Keratinocyte (primary cell): ENCODE measurements around the gene GRM7. TPM values are rescaled to one million over a fixed set of nuclear protein-coding genes. Genes with fewer than 3 reads are reported as not detected.

ENCODE experiments used
- DNase-seq: peaks from one replicate; pipeline ENCODE4 v3.0.0-alpha.2; 2011; ENCODE audit warnings: low read depth, missing footprints, low spot score
- FAIRE-seq: peaks from 2 replicates; lab custom pipeline; 2011; peaks lifted over from hg19 to GRCh38; lab: Jason Lieb, UNC
- H2AFZ ChIP-seq: 2 replicates; pipeline ENCODE4 v1.6.0; 2012; ENCODE audit warnings: low read length, control low read depth, inconsistent platforms; ENCODE audit not compliant: control insufficient read depth
- H3K27ac ChIP-seq: 2 replicates; pipeline ENCODE4 v1.5.1; 2011; ENCODE audit warnings: low read length; ENCODE audit not compliant: control insufficient read depth, insufficient read depth
- H3K27me3 ChIP-seq: 3 replicates; pipeline ENCODE4 v1.6.0; 2011; ENCODE audit warnings: low read length; ENCODE audit not compliant: control insufficient read depth, insufficient read depth; ENCODE audit errors: extremely low read depth
- H3K36me3 ChIP-seq, 2 experiments: 2 replicates in 1 of 2; 3 replicates in 1 of 2; pipeline ENCODE4 v1.5.1; 2011; ENCODE audit warnings: low read length in 2 of 2, mild to moderate bottlenecking in 1 of 2; ENCODE audit not compliant: control insufficient read depth in 2 of 2, insufficient read depth in 2 of 2; ENCODE audit errors: extremely low read depth in 1 of 2
- H3K4me1 ChIP-seq: 3 replicates; pipeline ENCODE4 v1.5.1; 2011; ENCODE audit warnings: low read length; ENCODE audit not compliant: control insufficient read depth, insufficient read depth; ENCODE audit errors: extremely low read depth
- H3K4me2 ChIP-seq: 3 replicates; pipeline ENCODE4 v1.6.0; 2011; ENCODE audit warnings: low read depth, low read length; ENCODE audit not compliant: control insufficient read depth, insufficient read depth; ENCODE audit errors: extremely low read depth
- H3K4me3 ChIP-seq, 3 experiments: fragments of 200-600 bp in 1 of 3; sonication (generic) in 1 of 3; 2 replicates in 2 of 3; 3 replicates in 1 of 3; pipeline ENCODE4 v1.5.1; 2011 to 2016; ENCODE audit warnings: low read length in 3 of 3, mild to moderate bottlenecking in 3 of 3, control low read depth in 2 of 3, inconsistent platforms in 1 of 3, low read depth in 1 of 3, mixed read lengths in 1 of 3, mixed run types in 1 of 3, moderate library complexity in 1 of 3; ENCODE audit not compliant: control insufficient read depth in 2 of 3, insufficient read depth in 2 of 3; ENCODE audit errors: extremely low read depth in 1 of 3
- H3K79me2 ChIP-seq: 2 replicates; pipeline ENCODE4 v1.6.0; 2012; ENCODE audit warnings: low read length; ENCODE audit not compliant: control insufficient read depth, insufficient read depth
- H3K9ac ChIP-seq: 3 replicates; pipeline ENCODE4 v1.6.0; 2011; ENCODE audit warnings: low read length; ENCODE audit not compliant: control insufficient read depth, insufficient read depth; ENCODE audit errors: extremely low read depth
- H3K9me1 ChIP-seq: 3 replicates; pipeline ENCODE4 v1.6.0; 2011; ENCODE audit warnings: low read length; ENCODE audit not compliant: control insufficient read depth, insufficient read depth; ENCODE audit errors: extremely low read depth
- H3K9me3 ChIP-seq: 2 replicates; pipeline ENCODE4 v1.5.1; 2012; ENCODE audit warnings: low read depth, low read length; ENCODE audit not compliant: control insufficient read depth
- H4K20me1 ChIP-seq: 3 replicates; pipeline ENCODE4 v1.6.0; 2011; ENCODE audit warnings: low read length; ENCODE audit not compliant: control insufficient read depth, insufficient read depth; ENCODE audit errors: extremely low read depth
- CTCF ChIP-seq, 3 experiments: IDR thresholded peaks in 1 of 3; conservative IDR thresholded peaks in 1 of 3; optimal IDR thresholded peaks in 1 of 3; 2 replicates in 2 of 3; 3 replicates in 1 of 3; pipeline versions ENCODE3 to v1.5.1; 2011; ENCODE audit warnings: low read length in 3 of 3, mild to moderate bottlenecking in 3 of 3, moderate library complexity in 2 of 3, control low read depth in 1 of 3, inconsistent platforms in 1 of 3; ENCODE audit not compliant: insufficient read depth in 2 of 3; ENCODE audit errors: extremely low read depth in 1 of 3
- EZH2 ChIP-seq: IDR thresholded peaks from one replicate; pipeline ENCODE4 v1.6.1; 2012; ENCODE audit warnings: inconsistent platforms, mild to moderate bottlenecking, low read length, moderate library complexity
- dilution Hi-C: fragments of 300-500 bp; cut with MboI; formaldehyde crosslinking; loops from one replicate; pipeline ENCODE4 v1.7.0; 2020; ENCODE audit warnings: low sequenced_read_pairs; ENCODE audit not compliant: extremely low pct_ligation_motif_present
- polyA plus RNA-seq, 5 experiments: library from polyadenylated mRNA; depleted of rRNA in 3 of 5; stranded (reverse) in 3 of 5; stranded (forward) in 1 of 5; unstranded in 1 of 5; fragments of >200 nt; gene quantifications; 1 replicate in 1 of 5; 2 replicates in 3 of 5; 3 replicates in 1 of 5; pipeline versions ENCODE4 v1.2.1 to v1.2.3, GENCODE V29; 2011 to 2012; ENCODE audit warnings: missing spikeins in 2 of 5, low read depth in 1 of 5, low replicate concordance in 1 of 5

GRM7 gene
- polyA plus RNA-seq, 1 donor (not counting 4 experiments of a cell fraction or from before 2014, with no cell fraction given): not detected

- DNase-seq (no peak), FAIRE-seq (no peak)
- H3K27me3 ChIP-seq: no peaks in the 10 kb centered on the region
- no peaks in the 10 kb centered on the region for H3K79me2 ChIP-seq
- H3K9me1 ChIP-seq: no peaks in the 10 kb centered on the region
- H3K4me1 ChIP-seq: no peaks in the 10 kb centered on the region
- H3K4me2 ChIP-seq: no peak overlapping the region
- no peaks in the 10 kb centered on the region for H4K20me1 ChIP-seq
- no peak overlapping the region for H2AFZ ChIP-seq
- no peaks in the 10 kb centered on the region for H3K36me3 ChIP-seq
- H3K4me3 ChIP-seq: no peak overlapping the region
- TF ChIP-seq EZH2: no peak
- no peak for TF ChIP-seq CTCF (optimal IDR thresholded peaks at IDR 0.05 in 1 of 3, IDR thresholded peaks at IDR 0.05 in 1 of 3, conservative IDR thresholded peaks at IDR 0.05 in 1 of 3; ENCODE audit: extremely low read depth in 1 of 3, insufficient read depth in 2 of 3, low read length in 3 of 3)
- H3K9me3 ChIP-seq: no peaks in the 10 kb centered on the region
- dilution Hi-C loops: no loop called here
- no peak overlapping the region for H3K27ac ChIP-seq
- H3K9ac ChIP-seq: no peak overlapping the region
These were observed 867.9 kb downstream of the GRM7 start for GRCh38 chr3:7728566-7729519.

- H3K9ac ChIP-seq: no peak overlapping the region
- H3K79me2 ChIP-seq: no peaks in the 10 kb centered on the region
- no peaks in the 10 kb centered on the region for H3K27me3 ChIP-seq
- no peak overlapping the region for H3K27ac ChIP-seq
- H3K4me2 ChIP-seq: no peak overlapping the region
- H3K4me3 ChIP-seq: no peak overlapping the region
- no peaks in the 10 kb centered on the region for H3K4me1 ChIP-seq
- H3K36me3 ChIP-seq: no peaks in the 10 kb centered on the region
- dilution Hi-C loops: no loop called here
- H3K9me1 ChIP-seq: no peaks in the 10 kb centered on the region
- TF ChIP-seq EZH2 (no peak), CTCF (optimal IDR thresholded peaks at IDR 0.05 in 1 of 3, IDR thresholded peaks at IDR 0.05 in 1 of 3, conservative IDR thresholded peaks at IDR 0.05 in 1 of 3; ENCODE audit: extremely low read depth in 1 of 3, insufficient read depth in 2 of 3, low read length in 3 of 3) (no peak)
- no peak for FAIRE-seq
- no peak for DNase-seq
- H4K20me1 ChIP-seq: no peaks in the 10 kb centered on the region
- no peak overlapping the region for H2AFZ ChIP-seq
- H3K9me3 ChIP-seq: no peaks in the 10 kb centered on the region
These were observed 873.0 kb downstream of the GRM7 start for GRCh38 chr3:7733933-7734332.
